ES-I3 (cell line): Measurements from ENCODE around the gene RHOA.
"Not testable (repeated sequence)": the region's sequence is repeated elsewhere in the genome, so short reads cannot be mapped to it uniquely, and the experiment has no call there.

ENCODE experiments used
- H3K36me3 ChIP-seq: 2 replicates; pipeline ENCODE4 v1.6.1; 2013; ENCODE audit warnings: mild to moderate bottlenecking, low read length, control low read depth, moderate library complexity; ENCODE audit not compliant: insufficient read depth
- H3K4me1 ChIP-seq: 2 replicates; pipeline ENCODE4 v1.6.1; 2013; ENCODE audit warnings: mild to moderate bottlenecking, control low read depth, low read length; ENCODE audit not compliant: insufficient read depth
- H3K9ac ChIP-seq: 2 replicates; pipeline ENCODE4 v1.6.1; 2013; ENCODE audit warnings: low read depth, mild to moderate bottlenecking, low read length, moderate library complexity
- H3K9me3 ChIP-seq: 2 replicates; pipeline ENCODE4 v1.6.1; 2013; ENCODE audit warnings: mild to moderate bottlenecking, low read length, moderate library complexity; ENCODE audit not compliant: control insufficient read depth, insufficient read depth

Gene RHOA

GRCh38 chr3:49339941-49340800 lies 71.6 kb downstream of the RHOA start, which contains the start of gene USP4:
Gene USP4, minus strand, starts transcription at chr3:49340053. Its CDS starts 29 bp downstream, at chr3:49340024.
- Histone ChIP-seq H3K9me3 (no peaks in the 10 kb centered on the region), H3K9ac (peak within 1 kb of the TSS; percentile 63), H3K36me3 (peaks cover 4% of the 10 kb centered on the region; the same call in 1 of the 2 replicates), H3K4me1 (peaks cover 2% of the 10 kb centered on the region; the same call in 1 of the 2 replicates)

GRCh38 chr3:49339581-49339940 lies 72.2 kb downstream of the RHOA start:
- H3K9ac ChIP-seq = peak overlapping the region; percentile 63
- H3K9me3 ChIP-seq = no peaks in the 10 kb centered on the region
- H3K36me3 ChIP-seq = peaks cover 5% of the 10 kb centered on the region; the same call in 1 of the 2 replicates
- H3K4me1 ChIP-seq = peaks cover 2% of the 10 kb centered on the region; the same call in 1 of the 2 replicates

- Histone ChIP-seq H3K4me1 (no peaks in the 10 kb centered on the region), H3K9ac (no peak overlapping the region), H3K9me3 (no peaks in the 10 kb centered on the region), H3K36me3 (peaks cover 5% of the 10 kb centered on the region; the same call in 1 of the 2 replicates)
These were observed 77.7 kb downstream of the RHOA start for GRCh38 chr3:49333916-49334633.

- peaks cover 5% of the 10 kb centered on the region; the same call in 1 of the 2 replicates for H3K36me3 ChIP-seq
These were observed 78.7 kb downstream of the RHOA start for GRCh38 chr3:49333091-49333490.

GRCh38 chr3:49329186-49329585 lies 82.6 kb downstream of the RHOA start:
- no peaks in the 10 kb centered on the region for H3K4me1 ChIP-seq
- H3K9ac ChIP-seq = no peak overlapping the region
- H3K36me3 ChIP-seq = peaks cover 12% of the 10 kb centered on the region; the same call in 1 of the 2 replicates
- no peaks in the 10 kb centered on the region for H3K9me3 ChIP-seq

More at GRCh38 chr3:49333091-49333490, 78.7 kb downstream of the RHOA start:
- Histone ChIP-seq H3K4me1 (no peaks in the 10 kb centered on the region), H3K9me3 (no peaks in the 10 kb centered on the region), H3K9ac (no peak overlapping the region)

- peaks cover 14% of the 10 kb centered on the region; the same call in 1 of the 2 replicates for H3K36me3 ChIP-seq
- not testable (repeated sequence) for H3K9ac ChIP-seq, H3K9me3 ChIP-seq, H3K4me1 ChIP-seq
These were observed 83.4 kb downstream of the RHOA start for GRCh38 chr3:49328350-49328749.

GRCh38 chr3:49327485-49327884 lies 84.3 kb downstream of the RHOA start:
- Histone ChIP-seq H3K4me1 (no peaks in the 10 kb centered on the region), H3K36me3 (peaks cover 16% of the 10 kb centered on the region; the same call in 1 of the 2 replicates), H3K9ac (no peak overlapping the region)

GRCh38 chr3:49324768-49325167 lies 87.0 kb downstream of the RHOA start:
- H3K9ac ChIP-seq = no peak overlapping the region

More at GRCh38 chr3:49327485-49327884, 84.3 kb downstream of the RHOA start:
- no peaks in the 10 kb centered on the region for H3K9me3 ChIP-seq

GRCh38 chr3:49316696-49317457 lies 94.9 kb downstream of the RHOA start:
- Histone ChIP-seq H3K36me3 (peaks cover 9% of the 10 kb centered on the region; the same call in 1 of the 2 replicates), H3K9me3 (no peaks in the 10 kb centered on the region), H3K9ac (no peak overlapping the region), H3K4me1 (no peaks in the 10 kb centered on the region)

More at GRCh38 chr3:49324768-49325167, 87.0 kb downstream of the RHOA start:
- H3K36me3 ChIP-seq = peaks cover 23% of the 10 kb centered on the region; the same call in 1 of the 2 replicates
- no peaks in the 10 kb centered on the region for H3K4me1 ChIP-seq
- H3K9me3 ChIP-seq = no peaks in the 10 kb centered on the region

GRCh38 chr3:49313896-49314688 lies 97.7 kb downstream of the RHOA start:
- Histone ChIP-seq H3K9ac (no peak overlapping the region), H3K9me3 (no peaks in the 10 kb centered on the region), H3K4me1 (no peaks in the 10 kb centered on the region), H3K36me3 (peaks cover 10% of the 10 kb centered on the region; the same call in 1 of the 2 replicates)

GRCh38 chr3:49311283-49311682 lies 100.5 kb downstream of the RHOA start:
- Histone ChIP-seq H3K9me3 (no peaks in the 10 kb centered on the region), H3K9ac (no peak overlapping the region), H3K36me3 (0 out of 2 replicates have a peak, but pooled peaks cover 6% of the 10 kb centered on the region), H3K4me1 (no peaks in the 10 kb centered on the region)

GRCh38 chr3:49310677-49311076 lies 101.1 kb downstream of the RHOA start:
- 0 out of 2 replicates have a peak, but pooled peaks cover 6% of the 10 kb centered on the region for H3K36me3 ChIP-seq
- no peaks in the 10 kb centered on the region for H3K9me3 ChIP-seq
- no peak overlapping the region for H3K9ac ChIP-seq
- H3K4me1 ChIP-seq = no peaks in the 10 kb centered on the region
